ENCODE data around the gene GCAT. TPM values are rescaled to one million over a fixed set of nuclear protein-coding genes. Genes with fewer than 3 reads are reported as not detected.

Gene GCAT
- total and polyA plus RNA-seq, 2 of the 13 experiments (the other 11 are each of a cell fraction or from before 2014, with no cell fraction given): 28.0 to 50.3 TPM

DNA sequence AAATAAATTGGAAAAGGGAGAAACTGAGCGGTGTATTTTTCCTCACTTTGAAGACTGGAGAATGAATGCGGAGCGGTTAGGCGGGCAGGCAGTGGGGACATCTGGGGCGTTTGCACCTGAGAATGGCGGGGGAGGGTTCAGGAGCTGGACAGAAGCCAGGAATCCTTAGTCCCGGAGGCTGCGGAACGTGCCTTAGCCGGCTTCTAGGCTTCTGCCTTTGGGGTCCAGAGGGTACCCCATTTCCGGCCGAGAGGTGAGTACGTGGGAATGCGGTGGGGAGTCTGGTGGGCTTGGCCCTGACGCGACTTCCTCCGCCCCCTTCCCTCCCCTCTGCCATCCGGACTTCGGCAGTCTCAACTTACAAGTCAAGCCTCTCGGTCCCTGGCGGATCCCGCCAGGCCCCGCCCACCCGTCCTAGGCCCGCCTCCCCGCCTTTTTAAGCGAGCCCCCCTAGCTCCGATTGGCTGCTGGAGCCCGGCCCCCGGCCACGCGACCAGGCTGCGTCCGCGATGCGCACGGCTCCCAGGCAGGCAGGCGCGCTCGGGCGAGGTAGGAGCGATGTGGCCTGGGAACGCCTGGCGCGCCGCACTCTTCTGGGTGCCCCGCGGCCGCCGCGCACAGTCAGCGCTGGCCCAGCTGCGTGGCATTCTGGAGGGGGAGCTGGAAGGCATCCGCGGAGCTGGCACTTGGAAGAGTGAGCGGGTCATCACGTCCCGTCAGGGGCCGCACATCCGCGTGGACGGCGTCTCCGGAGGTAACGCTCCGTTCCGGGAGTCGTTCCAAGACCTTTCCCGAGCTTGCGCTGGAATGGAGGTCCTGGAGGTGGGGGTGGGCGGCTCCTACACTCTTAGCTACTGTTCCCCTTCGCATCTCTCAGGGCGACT lies at the start of gene GCAT (continued):
- TF ChIP-seq, protein P1, sequence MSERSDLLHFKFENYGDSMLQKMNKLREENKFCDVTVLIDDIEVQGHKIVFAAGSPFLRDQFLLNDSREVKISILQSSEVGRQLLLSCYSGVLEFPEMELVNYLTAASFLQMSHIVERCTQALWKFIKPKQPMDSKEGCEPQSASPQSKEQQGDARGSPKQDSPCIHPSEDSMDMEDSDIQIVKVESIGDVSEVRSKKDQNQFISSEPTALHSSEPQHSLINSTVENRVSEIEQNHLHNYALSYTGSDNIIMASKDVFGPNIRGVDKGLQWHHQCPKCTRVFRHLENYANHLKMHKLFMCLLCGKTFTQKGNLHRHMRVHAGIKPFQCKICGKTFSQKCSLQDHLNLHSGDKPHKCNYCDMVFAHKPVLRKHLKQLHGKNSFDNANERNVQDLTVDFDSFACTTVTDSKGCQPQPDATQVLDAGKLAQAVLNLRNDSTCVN (CRISPR knock-in tag; IDR thresholded peaks at IDR 0.05; ENCODE audit: borderline replicate concordance): no peak; the same call in 1 of the 2 replicates
- TF ChIP-seq NCOR1 (IDR thresholded peaks at IDR 0.05; ENCODE audit: borderline replicate concordance, low read length): 0 out of 2 replicates have a peak, but pooled peaks have one; percentile 36
- TF ChIP-seq SNRNP70 (IDR thresholded peaks at IDR 0.05; ENCODE audit: low read depth, low read length): no peak
- TF ChIP-seq, protein P2, sequence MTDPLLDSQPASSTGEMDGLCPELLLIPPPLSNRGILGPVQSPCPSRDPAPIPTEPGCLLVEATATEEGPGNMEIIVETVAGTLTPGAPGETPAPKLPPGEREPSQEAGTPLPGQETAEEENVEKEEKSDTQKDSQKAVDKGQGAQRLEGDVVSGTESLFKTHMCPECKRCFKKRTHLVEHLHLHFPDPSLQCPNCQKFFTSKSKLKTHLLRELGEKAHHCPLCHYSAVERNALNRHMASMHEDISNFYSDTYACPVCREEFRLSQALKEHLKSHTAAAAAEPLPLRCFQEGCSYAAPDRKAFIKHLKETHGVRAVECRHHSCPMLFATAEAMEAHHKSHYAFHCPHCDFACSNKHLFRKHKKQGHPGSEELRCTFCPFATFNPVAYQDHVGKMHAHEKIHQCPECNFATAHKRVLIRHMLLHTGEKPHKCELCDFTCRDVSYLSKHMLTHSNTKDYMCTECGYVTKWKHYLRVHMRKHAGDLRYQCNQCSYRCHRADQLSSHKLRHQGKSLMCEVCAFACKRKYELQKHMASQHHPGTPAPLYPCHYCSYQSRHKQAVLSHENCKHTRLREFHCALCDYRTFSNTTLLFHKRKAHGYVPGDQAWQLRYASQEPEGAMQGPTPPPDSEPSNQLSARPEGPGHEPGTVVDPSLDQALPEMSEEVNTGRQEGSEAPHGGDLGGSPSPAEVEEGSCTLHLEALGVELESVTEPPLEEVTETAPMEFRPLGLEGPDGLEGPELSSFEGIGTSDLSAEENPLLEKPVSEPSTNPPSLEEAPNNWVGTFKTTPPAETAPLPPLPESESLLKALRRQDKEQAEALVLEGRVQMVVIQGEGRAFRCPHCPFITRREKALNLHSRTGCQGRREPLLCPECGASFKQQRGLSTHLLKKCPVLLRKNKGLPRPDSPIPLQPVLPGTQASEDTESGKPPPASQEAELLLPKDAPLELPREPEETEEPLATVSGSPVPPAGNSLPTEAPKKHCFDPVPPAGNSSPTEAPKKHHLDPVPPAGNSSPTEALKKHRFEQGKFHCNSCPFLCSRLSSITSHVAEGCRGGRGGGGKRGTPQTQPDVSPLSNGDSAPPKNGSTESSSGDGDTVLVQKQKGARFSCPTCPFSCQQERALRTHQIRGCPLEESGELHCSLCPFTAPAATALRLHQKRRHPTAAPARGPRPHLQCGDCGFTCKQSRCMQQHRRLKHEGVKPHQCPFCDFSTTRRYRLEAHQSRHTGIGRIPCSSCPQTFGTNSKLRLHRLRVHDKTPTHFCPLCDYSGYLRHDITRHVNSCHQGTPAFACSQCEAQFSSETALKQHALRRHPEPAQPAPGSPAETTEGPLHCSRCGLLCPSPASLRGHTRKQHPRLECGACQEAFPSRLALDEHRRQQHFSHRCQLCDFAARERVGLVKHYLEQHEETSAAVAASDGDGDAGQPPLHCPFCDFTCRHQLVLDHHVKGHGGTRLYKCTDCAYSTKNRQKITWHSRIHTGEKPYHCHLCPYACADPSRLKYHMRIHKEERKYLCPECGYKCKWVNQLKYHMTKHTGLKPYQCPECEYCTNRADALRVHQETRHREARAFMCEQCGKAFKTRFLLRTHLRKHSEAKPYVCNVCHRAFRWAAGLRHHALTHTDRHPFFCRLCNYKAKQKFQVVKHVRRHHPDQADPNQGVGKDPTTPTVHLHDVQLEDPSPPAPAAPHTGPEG (CRISPR knock-in tag; IDR thresholded peaks at IDR 0.05): peak; percentile 45; the same call in 1 of the 2 replicates
- no peak for TF ChIP-seq ZNF44 (CRISPR knock-in tag; IDR thresholded peaks at IDR 0.05)
- TF ChIP-seq, protein P3, sequence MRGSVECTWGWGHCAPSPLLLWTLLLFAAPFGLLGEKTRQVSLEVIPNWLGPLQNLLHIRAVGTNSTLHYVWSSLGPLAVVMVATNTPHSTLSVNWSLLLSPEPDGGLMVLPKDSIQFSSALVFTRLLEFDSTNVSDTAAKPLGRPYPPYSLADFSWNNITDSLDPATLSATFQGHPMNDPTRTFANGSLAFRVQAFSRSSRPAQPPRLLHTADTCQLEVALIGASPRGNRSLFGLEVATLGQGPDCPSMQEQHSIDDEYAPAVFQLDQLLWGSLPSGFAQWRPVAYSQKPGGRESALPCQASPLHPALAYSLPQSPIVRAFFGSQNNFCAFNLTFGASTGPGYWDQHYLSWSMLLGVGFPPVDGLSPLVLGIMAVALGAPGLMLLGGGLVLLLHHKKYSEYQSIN (CRISPR knock-in tag; IDR thresholded peaks at IDR 0.05; ENCODE audit: borderline replicate concordance): no peak
- peak; percentile 27 for TF ChIP-seq PTBP1 (IDR thresholded peaks at IDR 0.05; ENCODE audit: low read depth, low read length, poor library complexity, severe bottlenecking)
- TF ChIP-seq, protein P4, sequence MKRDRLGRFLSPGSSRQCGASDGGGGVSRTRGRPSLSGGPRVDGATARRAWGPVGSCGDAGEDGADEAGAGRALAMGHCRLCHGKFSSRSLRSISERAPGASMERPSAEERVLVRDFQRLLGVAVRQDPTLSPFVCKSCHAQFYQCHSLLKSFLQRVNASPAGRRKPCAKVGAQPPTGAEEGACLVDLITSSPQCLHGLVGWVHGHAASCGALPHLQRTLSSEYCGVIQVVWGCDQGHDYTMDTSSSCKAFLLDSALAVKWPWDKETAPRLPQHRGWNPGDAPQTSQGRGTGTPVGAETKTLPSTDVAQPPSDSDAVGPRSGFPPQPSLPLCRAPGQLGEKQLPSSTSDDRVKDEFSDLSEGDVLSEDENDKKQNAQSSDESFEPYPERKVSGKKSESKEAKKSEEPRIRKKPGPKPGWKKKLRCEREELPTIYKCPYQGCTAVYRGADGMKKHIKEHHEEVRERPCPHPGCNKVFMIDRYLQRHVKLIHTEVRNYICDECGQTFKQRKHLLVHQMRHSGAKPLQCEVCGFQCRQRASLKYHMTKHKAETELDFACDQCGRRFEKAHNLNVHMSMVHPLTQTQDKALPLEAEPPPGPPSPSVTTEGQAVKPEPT (CRISPR knock-in tag; IDR thresholded peaks at IDR 0.05; ENCODE audit: low read depth): peak; percentile 68; the same call in 1 of the 2 replicates
- no peak for TF ChIP-seq ZNF879 (CRISPR knock-in tag; IDR thresholded peaks at IDR 0.05)
- TF ChIP-seq ZNF674 (CRISPR knock-in tag; IDR thresholded peaks at IDR 0.05; ENCODE audit: low read depth): peak; percentile 86; the same call in 1 of the 2 replicates
- 0 out of 2 replicates have a peak, but pooled peaks have one; percentile 34 for TF ChIP-seq MIXL1 (CRISPR knock-in tag; IDR thresholded peaks at IDR 0.05)
- no peak for TF ChIP-seq SMYD3 (CRISPR knock-in tag; IDR thresholded peaks at IDR 0.05)
- TF ChIP-seq, protein P5, sequence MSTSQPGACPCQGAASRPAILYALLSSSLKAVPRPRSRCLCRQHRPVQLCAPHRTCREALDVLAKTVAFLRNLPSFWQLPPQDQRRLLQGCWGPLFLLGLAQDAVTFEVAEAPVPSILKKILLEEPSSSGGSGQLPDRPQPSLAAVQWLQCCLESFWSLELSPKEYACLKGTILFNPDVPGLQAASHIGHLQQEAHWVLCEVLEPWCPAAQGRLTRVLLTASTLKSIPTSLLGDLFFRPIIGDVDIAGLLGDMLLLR (CRISPR knock-in tag; IDR thresholded peaks at IDR 0.05): peak; percentile 77; the same call in 1 of the 2 replicates
- peak; percentile 71; the same call in 1 of the 2 replicates for TF ChIP-seq ZNF431 (CRISPR knock-in tag; IDR thresholded peaks at IDR 0.05; ENCODE audit: borderline replicate concordance, low read depth)
- no peak for TF ChIP-seq MAZ (IDR thresholded peaks at IDR 0.05; ENCODE audit: borderline replicate concordance, low read depth, low read length)
- TF ChIP-seq MAZ (CRISPR knock-in tag; IDR thresholded peaks at IDR 0.05; ENCODE audit: low read depth): peak; percentile 94
